ENCODE measurements around the gene SBSN.

- TF ChIP-seq EZH2 (IDR thresholded peaks at IDR 0.05; ENCODE audit: insufficient read depth, poor library complexity, severe bottlenecking), result no peak
- TF ChIP-seq EZH2phosphoT487 (IDR thresholded peaks at IDR 0.05; ENCODE audit: insufficient read depth, low read depth), result no peak
Observed at GRCh38 chr19:35501684-35502083, 26.4 kb downstream of the SBSN start.

All from GM23248 (cell line).